Endometrial microvascular endothelial cells (primary cell): Measurements from ENCODE around the gene FHIT. TPM values are rescaled to one million over a fixed set of nuclear protein-coding genes. Genes with fewer than 3 reads are reported as not detected.

Experiments
- in situ Hi-C: cut with HindIII; loops from 2 replicates; pipeline ENCODE4 v1.10.0; 2017; ENCODE audit warnings: low sequenced_read_pairs, low pct_unique_long_range_greater_than_20kb; ENCODE audit errors: inconsistent ontology term
- total RNA-seq: library from RNA; depleted of rRNA; stranded (reverse); fragments of >200 nt; gene quantifications from one replicate; pipeline ENCODE4 v1.2.3, GENCODE V29; 2015; ENCODE audit errors: inconsistent ontology term

The FHIT gene
- total RNA-seq, 1 donor from 2014 or later: 0.19 TPM

DNA sequence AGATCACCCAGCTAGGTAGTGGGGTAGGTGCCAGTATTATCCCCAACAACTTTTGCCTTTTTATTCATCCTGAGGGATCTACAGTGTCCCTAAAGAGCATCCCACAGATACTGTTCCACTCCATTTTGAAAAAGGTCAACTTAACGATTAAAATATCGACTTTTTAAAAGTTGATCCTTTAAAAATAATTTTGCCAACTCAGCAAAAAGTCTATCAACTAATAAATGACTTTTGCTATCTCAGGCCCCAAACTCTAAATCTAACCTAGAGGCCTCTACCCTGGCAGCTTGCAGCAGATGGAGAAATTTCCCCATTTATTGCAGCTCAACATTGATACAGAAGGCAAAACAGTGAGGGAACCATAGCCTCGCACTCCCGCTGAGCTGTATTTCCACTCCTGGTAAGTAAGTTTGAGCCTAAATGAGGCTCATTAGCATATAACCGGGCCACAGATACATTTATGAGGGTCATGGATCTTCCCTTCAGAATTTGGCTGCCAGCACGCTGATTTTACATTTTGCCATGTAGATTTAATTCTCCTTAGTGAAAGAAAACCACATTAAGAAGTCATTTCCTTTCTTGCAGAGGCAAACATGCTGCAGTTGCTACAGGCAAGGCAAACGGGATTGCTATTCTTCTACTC is 1497.3 kb downstream of the FHIT start:
- in situ Hi-C loops: no loop called here

DNA sequence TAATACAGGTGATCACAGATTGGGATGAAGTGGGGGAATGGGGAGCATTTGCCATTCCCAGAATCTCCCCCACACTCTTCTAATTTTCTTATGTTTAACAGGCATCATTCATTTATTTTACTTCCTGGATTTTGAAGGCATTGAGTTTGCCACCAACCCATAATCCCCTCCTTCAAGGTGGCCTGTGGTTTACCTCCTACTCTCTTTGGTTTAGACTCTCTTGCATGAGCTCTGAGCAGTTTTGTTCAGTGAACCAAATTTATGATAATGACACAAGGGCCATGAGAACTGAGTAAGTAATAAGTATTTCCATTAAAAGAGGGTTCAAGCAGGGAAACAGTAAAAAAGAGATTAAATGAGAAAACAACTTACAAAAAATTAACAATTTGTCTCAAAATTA is 1498.3 kb downstream of the FHIT start:
- in situ Hi-C loops: no loop called here

DNA sequence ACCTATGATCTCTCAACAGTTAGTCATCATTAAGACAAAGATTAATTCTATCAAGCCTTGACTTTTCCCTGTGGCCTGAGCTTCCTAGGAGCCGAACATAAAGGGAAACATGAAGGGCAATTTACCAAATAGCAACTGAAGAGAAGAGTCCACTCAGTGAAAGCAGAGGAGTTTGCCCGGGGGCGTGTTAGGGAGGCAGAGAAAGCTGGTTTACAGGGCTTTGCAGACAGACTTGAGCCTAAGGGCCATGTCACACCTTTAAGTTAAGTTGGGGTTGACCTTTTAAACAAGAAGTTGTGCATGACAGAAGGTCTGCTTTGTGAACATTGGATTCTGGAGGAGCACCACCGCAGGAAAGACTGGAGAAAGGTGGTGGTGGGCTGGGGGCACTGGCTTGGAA is 1499.6 kb downstream of the FHIT start:
- in situ Hi-C loops: no loop called here

DNA sequence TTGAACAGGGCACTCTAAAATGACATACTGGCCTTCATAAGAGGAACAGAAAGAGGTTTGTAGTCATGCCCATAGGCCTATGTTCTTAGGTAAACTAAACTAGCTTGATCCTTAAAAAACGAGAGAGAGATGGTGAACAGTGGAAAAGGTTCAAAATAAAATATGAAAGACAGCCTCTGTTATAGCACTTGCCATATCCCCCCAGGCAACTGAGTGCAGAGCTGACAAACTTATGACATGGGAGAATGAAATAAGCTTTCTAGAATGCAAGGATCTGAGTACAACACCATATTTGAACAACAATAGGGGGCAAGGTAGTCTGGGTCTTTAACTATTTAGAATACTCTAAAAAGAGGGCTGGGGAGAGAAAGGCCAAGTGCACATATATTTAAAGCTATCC is 1500.9 kb downstream of the FHIT start:
- in situ Hi-C loops: no loop called here

DNA sequence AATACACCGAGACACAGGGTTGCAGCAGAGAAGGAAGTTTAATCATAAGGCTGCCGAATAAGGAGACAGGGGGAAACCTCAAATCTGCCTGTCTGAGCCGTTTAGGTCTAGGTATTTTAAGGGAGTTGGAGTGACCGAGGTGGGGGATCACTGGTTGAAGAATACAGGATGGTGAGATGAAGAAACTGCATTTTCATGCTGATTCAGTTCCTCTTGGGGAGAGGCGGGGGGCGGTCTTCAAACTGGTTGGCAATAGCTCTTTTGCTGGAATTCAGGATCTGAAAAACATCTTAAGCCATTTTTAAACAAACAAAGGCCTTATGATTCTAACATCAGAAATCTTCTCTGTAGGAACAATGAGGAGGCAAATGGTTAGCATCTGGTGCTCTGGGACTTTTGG is 1502.0 kb downstream of the FHIT start:
- in situ Hi-C loops: no loop called here

DNA sequence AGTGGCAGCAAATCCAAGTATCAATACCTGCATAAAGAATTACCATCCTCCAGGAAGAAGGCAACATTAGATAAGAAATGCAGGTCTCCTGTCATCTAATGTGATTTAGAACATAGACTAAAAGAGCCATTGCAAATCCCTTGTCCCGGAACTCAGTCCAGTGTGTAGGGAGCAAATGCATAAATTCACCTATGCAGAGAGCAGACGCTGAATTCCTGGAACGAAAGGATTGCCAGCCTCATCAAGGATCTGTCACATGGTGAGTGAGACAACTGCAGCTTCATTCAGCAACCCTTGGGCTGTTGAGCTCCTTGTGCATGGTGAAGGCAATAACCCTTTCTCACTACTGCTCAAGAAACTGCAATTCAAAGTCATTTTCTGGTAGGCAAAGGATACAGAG is 1504.7 kb downstream of the FHIT start:
- in situ Hi-C loops: no loop called here

DNA sequence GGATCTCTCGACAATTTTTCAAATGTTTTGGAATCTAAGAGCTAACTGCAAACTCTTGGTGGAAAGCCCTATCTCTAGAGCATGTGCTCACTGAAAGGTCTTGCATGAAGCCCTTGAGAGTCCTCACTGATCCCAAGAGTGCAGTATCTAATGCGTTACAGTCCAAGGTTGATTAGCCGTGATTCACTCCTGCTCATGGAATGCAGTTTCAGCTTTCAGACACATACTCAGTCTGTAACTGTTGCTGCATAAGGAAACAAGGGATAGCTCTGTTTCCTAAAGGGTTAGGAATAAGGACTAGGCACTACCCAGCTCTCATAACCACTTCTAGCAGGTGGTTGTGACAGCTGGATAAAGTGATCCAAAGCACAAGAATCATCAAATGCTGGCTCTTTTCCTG is 1514.0 kb downstream of the FHIT start:
- in situ Hi-C loops: no loop called here

DNA sequence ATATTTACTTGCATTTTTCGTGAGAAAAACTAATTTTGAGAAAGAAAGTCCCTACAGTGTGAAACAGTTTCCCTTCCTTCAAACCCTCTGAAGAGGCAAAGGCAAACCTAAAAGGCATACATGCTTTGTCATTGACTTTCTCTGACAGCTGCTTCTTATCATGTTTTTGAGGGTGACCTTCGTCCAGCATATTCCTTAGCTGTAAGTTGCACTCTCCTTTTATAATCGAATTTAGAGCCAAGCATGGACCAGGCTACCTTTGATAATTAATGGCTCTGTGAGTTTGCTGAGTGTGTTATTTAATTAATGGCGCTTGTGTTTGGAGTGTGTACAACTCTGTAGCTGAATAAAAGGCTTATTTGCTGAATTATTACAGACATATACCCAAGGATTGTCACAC is 1517.2 kb downstream of the FHIT start:
- in situ Hi-C loops: no loop called here

DNA sequence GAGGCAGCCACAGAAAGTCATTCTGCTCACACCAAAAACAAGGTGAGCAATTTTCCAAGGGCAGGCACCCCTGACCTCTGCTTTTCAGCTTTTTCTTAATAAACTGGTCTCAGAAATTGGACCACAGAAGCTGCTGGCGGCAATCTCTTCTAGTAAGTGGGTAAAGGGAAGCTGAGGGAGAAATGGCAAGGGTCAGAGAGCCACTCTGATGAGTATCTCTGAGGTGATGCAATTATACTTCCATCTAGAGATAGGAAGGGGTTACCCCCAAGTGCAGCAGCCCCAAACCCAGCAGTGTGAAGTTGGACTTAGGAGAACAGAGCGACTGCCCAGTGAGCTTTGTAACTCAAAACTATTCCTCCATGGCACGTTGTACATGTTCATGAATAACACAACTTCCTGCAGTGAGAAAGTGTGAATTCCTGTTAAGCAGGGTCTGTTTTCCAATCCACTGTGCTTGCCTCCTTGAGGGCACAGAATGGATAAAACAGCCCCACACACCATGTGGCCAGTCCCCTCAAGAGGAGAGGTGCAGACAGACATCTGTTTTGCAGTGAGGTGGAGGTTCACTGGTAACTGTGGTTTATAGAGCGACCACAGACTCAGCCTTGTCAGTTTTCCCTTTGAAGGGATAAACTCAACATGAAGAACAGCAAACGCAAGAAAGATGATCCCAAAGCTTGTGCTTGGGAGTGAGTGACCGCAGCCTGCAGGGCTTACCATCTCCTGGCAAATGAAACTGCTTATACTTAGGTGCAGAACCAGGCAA is 1518.0 kb downstream of the FHIT start:
- in situ Hi-C loops: no loop called here

DNA sequence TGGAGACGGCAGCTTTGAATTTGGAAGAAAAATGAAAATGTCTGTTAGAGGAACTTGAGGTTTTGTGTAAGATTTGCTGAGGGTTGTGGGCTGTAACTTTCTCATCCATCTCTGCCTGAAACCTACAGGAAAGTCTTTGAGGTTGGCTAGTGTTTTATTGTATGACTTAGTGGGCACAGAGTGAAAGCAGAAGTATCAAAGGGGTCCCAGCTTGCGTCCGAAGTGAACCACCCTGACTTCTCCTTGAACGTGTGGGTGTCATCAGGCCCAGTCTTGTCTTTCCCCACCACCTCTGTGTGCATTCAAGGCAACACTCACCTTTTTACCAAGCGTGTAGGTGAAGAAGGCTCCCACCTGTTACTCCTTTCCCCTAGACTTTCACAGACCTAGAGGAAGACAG is 1519.3 kb downstream of the FHIT start:
- in situ Hi-C loops: no loop called here

DNA sequence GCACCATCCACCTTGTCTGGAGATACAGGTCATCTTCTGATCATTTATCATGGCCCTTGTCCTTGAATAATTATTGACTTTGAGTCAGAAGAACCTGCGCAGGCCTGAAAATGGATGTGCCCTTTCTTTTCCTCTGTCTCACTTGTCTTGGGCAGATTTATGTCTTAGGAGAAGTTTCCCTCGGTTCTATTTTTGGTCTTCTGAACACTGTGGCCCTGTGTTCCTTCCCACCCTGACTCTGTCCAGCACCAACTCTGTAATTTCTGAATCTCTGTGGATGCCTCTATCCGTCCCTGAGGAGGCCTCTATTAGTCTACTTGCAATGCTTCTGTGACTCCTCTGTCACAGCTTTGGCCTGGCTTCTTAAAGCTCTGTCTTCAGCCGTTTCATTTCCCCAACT is 1520.7 kb downstream of the FHIT start:
- in situ Hi-C loops: no loop called here

DNA sequence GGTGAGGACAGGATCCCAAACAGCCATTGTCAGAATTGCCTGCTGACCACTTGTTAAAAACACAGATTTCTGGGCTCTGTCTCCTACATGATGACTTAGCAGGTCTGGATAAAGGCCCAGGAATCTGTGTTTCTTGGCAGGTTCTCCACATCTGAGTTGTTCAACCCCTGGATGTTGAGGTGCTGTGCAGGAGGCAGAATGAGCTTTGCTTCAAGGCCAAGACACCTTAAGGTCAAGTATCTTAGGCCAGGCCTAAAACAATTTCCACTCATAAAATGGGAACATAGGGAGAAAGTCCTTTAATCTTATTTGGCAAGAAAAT is 1522.7 kb downstream of the FHIT start:
- in situ Hi-C loops: no loop called here

DNA sequence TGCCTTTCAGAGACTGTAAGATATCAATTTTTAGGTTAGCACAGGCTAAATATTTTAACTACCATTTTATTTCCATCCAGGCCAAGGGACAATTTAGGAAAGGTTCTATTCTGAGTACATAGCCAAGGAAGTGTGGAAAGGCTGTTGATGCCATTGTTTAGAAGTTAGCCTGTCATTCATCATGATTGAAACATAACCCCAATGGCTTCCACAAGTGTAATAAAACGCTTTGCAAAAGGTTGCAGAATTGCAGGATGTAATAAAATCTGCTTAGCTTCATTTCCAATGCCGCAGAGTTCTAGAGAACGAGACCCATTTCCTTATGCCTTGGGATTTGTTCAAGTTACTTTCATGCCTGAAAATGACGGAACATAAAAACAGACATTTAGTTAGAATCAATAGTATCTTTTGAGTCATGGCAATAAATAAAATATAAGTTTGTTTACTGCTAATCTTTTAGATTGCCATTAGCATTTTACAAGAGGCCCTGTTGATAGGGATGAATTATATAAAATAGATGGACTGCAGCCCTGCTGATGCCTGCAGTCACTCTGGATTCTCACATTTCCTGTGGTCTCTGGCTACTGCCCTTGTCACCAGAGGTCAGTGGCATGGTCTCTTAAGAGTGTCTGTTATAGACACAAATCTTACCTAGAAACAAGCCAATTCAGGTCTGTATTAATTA is 1523.2 kb downstream of the FHIT start:
- in situ Hi-C loops: no loop called here

DNA sequence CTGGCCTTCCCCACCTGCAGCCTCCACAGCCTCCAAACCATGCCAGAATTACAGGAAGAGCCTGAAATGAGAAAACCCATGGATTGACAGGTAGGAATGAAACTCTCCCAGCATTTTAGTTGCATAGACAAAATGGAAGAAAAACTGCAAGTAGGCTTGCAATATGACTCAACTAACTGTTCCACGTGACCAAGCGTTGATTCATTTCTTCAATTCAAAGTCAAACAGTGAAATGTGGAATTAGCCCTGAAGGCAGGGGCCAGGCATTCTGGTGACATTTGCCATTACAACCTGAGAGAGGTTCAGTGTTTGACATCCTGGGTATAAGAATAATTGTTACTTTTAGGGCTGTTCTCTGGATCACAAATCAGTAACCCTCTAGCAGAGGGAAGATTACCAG is 1525.0 kb downstream of the FHIT start:
- in situ Hi-C loops: no loop called here

DNA sequence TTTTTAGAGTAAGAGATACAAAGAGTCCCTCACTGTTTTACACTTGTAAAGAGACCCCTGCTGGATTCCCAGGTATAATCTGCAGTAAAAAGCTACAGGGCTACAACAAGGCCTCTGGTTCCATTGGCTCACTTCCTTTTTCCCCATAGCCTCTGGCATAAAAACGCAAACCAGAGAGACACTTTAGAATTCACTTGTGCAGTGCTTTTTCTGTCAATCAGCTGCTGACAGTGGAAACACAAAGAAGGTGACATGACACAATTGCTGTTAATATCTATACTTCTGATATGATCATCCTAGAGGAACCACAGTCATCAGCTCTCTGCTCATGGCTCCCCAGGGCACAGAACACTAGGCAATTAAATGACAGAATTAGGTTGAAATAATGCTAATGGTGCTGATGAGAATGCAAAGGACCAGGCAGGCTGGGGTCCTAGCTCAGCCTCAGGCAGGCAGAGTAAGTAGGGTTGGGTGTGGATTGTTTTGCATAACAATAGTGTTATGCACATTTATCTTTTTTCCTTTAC is 1533.5 kb downstream of the FHIT start:
- in situ Hi-C loops: no loop called here

DNA sequence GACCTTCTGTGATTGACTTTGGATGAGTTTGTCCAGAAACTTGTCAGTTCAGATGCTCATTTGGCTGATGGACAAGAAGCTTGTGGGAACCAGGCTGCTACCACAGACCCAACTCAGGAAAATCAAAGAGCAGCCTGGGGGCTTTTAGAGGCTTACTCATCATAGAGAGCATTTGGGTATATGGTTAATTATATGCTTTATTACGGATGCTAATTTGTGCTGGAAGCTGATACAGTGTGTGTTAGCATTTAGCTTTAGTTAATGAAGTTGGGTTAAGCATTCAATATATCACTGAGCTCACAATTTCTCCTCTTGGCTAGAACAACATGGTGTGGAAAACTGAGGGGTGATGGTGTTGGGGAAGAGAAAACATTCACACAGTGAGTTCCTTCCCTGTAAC is 1537.2 kb downstream of the FHIT start:
- in situ Hi-C loops: no loop called here

DNA sequence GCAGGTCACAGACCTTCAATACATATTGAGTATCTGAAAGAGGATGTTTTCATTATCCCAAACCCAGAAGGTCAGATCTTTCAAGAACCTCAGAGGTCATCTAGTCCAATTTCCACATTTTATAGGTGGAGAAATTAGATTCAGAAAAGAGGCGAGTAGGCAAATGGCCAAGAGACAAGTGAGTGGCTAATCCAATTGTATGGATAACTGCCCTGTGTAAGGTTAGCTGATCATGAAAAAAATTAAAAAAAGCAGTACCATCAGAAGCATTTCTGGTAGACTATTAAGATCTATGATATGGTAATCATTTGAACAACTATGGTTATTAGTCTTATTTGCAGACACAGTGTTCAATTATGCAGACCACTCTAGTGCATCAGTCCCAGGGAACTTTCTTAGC is 1540.7 kb downstream of the FHIT start:
- in situ Hi-C loops: no loop called here

DNA sequence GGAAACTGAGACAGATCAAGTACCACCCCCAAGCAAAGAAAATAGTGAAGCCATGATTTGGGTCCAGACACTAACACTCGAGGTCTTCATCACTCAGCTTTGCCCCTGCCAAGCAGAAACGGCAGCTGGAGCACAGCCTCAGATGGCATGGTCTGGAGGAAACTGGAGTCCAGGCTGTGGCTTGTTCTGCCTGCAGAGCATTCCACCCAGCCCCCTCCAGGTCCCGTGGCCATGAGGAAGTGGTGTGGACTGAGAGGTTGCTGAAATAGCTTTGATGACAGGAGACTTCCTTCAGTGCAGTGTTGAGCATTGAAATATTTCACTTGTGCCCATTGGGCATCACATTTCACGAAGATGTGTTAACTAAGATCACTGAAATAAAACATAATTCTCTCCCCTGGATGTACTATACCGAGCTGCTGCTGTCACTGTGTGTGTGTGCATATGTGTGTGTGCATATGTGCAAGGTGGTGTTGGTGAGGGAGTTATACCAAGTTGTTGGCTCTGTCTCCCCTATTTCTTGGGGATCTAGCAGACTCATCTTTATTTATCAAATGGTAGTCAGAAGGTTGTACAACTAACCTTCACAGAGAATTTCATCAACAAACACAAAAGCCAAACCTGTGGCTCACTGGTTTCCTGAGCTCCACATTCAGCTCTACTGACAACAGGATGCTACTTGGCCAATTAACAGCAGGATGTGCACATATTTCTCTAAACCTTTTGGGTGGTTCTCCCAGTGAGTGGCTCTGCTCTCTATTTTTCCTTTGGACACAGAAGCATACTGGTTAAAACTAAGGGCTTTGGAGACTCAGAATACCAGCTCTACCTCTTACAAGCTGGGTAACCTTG is 1541.3 kb downstream of the FHIT start:
- in situ Hi-C loops: no loop called here

DNA sequence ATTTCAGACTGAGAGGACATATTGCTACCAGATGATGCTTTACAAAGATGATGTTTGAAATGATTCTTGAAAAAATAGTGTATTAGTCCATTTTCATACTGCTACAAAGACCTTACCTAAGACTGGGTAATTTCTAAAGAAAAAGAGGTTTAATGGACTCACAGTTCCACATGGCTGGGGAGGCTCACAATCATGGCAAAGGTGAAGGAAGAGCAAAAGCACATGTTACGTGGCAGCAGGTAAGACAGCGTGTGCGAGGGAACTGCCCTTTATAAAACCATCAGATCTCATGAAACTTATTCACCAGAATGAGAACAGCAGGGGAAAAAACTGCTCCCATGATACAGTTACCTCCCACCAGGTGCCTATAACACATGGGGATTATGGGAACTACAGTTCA is 1543.0 kb downstream of the FHIT start:
- in situ Hi-C loops: no loop called here
